NK-92 treated with Interleukin-12 subunit alpha and Interleukin-12 subunit beta, amount 100 ng/mL, for 24 hours (cell line): ENCODE measurements around the gene PACRG.
"Not testable (repeated sequence)": the region's sequence is repeated elsewhere in the genome, so short reads cannot be mapped to it uniquely, and the experiment has no call there.

Experiments used
- DNase-seq: peaks from one replicate; lab custom pipeline; 2025; lab: John Stamatoyannopoulos, UW

The PACRG gene

GRCh38 chr6:163313566-163313965 is 585.8 kb downstream of the PACRG start:
- no peak for DNase-seq

- no peak for DNase-seq
Measured at GRCh38 chr6:163313981-163314380, 586.2 kb downstream of the PACRG start.

- no peak for DNase-seq
Measured at GRCh38 chr6:163314791-163315470, 587.2 kb downstream of the PACRG start.

GRCh38 chr6:163316866-163317495 is 589.2 kb downstream of the PACRG start:
- DNase-seq = not testable (repeated sequence)

- DNase-seq = no peak
Measured at GRCh38 chr6:163318071-163318786, 590.5 kb downstream of the PACRG start.

GRCh38 chr6:163319609-163320366 is 592.0 kb downstream of the PACRG start:
- no peak for DNase-seq

- DNase-seq = no peak
Measured at GRCh38 chr6:163320402-163320801, 592.6 kb downstream of the PACRG start.

GRCh38 chr6:163320804-163321203 is 593.0 kb downstream of the PACRG start:
- DNase-seq = no peak

GRCh38 chr6:163321717-163322116 is 593.9 kb downstream of the PACRG start:
- no peak for DNase-seq

- no peak for DNase-seq
Measured at GRCh38 chr6:163323274-163323673, 595.5 kb downstream of the PACRG start.

- DNase-seq = no peak
Measured at GRCh38 chr6:163323705-163324104, 595.9 kb downstream of the PACRG start.

- DNase-seq = no peak
Measured at GRCh38 chr6:163324326-163324687, 596.5 kb downstream of the PACRG start.

GRCh38 chr6:163324688-163325389 is 597.1 kb downstream of the PACRG start:
- DNase-seq = no peak

- no peak for DNase-seq
Measured at GRCh38 chr6:163325390-163325784, 597.6 kb downstream of the PACRG start.

- no peak for DNase-seq
Measured at GRCh38 chr6:163327165-163327880, 599.5 kb downstream of the PACRG start.

- no peak for DNase-seq
Measured at GRCh38 chr6:163327921-163328320, 600.1 kb downstream of the PACRG start.

GRCh38 chr6:163328411-163328810 is 600.6 kb downstream of the PACRG start:
- no peak for DNase-seq

- no peak for DNase-seq
Measured at GRCh38 chr6:163329991-163330390, 602.2 kb downstream of the PACRG start.

GRCh38 chr6:163331245-163331644 is 603.5 kb downstream of the PACRG start:
- DNase-seq = no peak

GRCh38 chr6:163332575-163332974 is 604.8 kb downstream of the PACRG start:
- DNase-seq = no peak

- no peak for DNase-seq
Measured at GRCh38 chr6:163333038-163333437, 605.3 kb downstream of the PACRG start.
